NCI-H2227 treated with DMSO at 0.1 percent for 48 hours (cell line): ENCODE data around the gene NBEAL1.
A peak's percentile ranks its signal among the peaks of the same experiment; 100 is the strongest.
"Not testable (repeated sequence)": the region's sequence is repeated elsewhere in the genome, so short reads cannot be mapped to it uniquely, and the experiment has no call there.

Experiments used
- DNase-seq: peaks from one replicate; lab custom pipeline; 2025; lab: John Stamatoyannopoulos, UW

The NBEAL1 gene

GRCh38 chr2:203014456-203015199 is at the start of gene NBEAL1:
NBEAL1 (plus strand) TSS chr2:203014875; CDS start chr2:203016385, 1,510 bp downstream.
- DNase-seq, result peak; percentile 99

DNA sequence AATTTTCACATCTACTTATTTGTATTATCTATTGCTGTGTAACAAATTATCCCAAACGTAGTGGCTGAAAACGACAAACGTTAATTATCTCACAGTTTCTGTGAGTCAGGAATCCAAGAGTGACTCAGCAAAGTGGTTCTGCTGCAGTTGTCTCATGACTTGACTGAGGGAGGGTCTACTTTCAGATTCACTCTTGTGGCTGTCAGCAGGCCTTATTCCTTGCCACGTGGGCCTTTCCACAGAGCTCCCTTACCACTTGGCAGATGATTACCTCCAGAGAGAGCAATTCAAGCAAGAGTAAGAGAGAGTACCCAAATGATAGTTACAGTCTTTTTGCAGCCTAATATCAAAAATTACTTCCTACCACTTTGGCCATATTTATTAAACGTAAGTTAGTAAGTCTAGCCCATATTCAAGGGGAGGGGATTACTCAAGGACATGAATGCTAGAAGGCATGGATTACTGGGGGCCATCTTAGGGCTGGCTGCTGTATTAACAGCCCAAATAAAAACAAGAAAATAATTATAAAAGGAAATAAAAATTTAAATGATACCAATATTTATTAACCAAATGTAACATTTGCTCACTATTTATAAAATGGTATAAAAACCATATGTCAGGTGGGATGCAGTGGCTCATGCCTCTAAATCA is 48.7 kb upstream of the NBEAL1 start:
- DNase-seq, result peak; percentile 39

- DNase-seq, result not testable (repeated sequence)
These were observed 45.3 kb upstream of the NBEAL1 start for GRCh38 chr2:202969404-202969803.

DNA sequence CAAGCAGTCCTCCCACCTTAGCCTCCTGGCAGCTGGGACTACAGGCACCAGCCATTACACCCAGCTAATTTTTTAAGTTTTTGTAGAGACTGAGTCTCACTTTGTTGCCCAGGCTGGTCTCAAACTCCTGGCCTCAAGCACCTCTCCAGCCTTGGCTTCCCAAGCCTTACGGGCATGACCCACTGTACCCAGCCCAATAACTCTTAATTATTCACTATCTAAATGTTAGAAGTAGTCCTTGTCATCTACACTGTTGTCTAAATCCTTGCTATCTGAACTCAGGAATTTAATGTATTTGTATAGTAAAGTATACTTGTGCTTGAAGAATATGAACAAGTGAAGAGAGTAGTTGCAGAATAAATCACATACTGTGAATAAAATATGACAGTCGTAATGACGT is 37.9 kb upstream of the NBEAL1 start:
- DNase-seq, result no peak

DNA sequence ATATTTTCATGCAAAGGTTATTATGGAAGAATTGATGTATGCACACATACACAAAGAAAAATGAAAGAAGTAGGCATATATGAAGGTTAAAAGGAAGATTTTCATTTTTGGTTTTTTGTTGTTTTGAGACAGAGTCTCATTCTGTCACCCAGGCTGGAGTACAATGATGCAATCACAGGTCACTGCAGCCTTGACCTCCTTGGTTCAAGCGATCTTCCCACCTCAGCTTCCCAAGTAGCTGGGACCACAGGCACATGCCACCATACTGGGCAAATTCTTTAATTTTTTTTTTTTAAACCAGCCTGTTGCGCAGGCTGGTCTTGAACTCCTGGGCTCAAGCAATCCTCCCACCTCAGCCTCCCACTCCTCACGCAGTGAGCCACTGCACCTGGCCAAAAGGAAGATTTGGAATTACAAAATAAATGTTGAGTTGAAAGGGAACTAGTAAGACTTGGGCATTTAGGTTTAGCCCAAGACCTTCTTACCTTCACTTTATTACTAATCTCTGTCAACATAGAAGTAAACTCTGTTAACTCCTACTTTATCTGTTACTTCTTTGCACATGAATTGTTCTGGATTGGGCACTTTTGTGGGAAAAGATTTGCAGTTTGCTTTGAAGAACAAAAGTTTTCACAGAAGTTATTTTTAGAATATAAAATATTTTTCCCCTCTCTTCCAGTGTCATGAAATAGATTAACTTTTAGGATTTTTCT is 31.7 kb upstream of the NBEAL1 start:
- DNase-seq, result no peak

- no peak for DNase-seq
These were observed 24.9 kb upstream of the NBEAL1 start for GRCh38 chr2:202989749-202990148.

DNA sequence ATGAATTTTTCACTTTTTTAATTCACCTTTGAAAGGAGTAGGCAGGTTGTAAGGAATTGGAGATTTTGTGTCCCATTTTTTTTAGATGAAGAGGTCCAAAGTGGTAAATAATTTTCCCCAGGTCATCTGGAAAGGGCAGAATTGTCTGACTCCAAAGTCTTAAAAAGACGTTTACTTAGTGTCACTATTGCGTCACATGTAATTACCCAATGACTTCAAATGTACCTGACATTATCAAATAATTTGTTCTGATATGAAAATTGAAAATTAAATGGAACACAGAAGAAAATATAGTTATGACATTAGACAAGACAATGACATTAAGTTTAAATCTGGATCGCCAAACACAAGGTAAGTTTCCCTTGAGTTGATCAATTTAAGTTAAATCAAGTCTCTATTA is 24.2 kb upstream of the NBEAL1 start:
- no peak for DNase-seq

DNA sequence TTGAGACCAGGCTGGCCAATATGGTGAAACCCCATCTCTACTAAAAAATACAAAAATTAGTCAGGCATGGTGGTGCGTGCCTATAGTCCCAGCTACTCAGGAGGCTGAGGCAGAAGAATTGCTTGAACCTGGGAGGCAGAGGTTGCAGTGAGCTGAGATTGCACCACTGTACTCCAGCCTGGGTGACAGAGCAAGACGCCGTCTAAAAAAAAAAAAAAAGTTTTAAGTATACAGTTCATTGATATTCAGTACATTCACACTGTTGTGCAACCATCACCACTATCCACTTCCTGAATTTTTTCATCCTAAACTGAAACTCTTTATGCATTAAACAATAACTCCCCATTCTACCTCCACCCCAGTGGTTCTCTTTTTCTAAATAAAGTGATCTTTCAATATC is 17.6 kb upstream of the NBEAL1 start:
- DNase-seq, result not testable (repeated sequence)

GRCh38 chr2:203002054-203002821 is 12.4 kb upstream of the NBEAL1 start:
- no peak for DNase-seq

- no peak for DNase-seq
These were observed 11.0 kb upstream of the NBEAL1 start for GRCh38 chr2:203003716-203004115.

GRCh38 chr2:203016716-203017115 is 2.0 kb downstream of the NBEAL1 start:
- no peak for DNase-seq

DNA sequence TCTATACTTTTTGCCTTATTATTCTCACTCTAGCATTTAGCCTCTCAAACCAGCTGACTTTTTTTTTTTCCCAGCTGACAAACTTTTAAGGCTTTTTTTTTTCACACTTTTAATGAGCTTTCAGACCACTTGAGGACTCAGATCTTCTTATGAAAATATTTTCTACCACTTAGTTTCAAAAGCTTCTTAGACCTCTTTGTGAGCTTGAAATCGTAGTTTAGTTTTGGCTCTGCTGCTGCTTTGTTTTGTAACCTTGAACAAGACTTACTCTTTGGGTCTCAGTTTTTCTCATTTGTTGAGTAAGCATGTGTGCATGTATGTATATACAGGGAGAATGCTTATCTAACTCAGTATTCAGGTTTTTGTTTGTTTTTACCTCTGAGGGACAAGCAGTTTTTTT is 3.5 kb downstream of the NBEAL1 start:
- no peak for DNase-seq

DNA sequence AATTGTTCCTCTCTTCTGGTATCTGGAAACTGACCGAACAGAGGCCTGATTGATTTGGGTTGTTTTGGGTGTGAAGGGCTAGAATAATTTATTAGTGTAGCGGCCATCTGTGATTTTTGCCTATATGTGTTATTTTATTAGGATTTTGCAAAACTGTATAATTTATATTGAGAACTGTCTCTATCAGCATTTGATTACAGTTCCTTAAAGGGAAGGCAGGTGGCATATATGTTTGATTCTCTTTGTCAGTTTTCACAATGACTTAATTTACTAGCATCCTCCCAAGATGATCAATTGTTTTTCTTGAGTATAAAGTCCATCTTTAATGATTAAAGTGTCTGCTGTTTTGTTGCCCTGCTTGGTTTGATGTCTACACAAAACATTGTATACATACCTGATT is 4.5 kb downstream of the NBEAL1 start:
- DNase-seq, result no peak

DNA sequence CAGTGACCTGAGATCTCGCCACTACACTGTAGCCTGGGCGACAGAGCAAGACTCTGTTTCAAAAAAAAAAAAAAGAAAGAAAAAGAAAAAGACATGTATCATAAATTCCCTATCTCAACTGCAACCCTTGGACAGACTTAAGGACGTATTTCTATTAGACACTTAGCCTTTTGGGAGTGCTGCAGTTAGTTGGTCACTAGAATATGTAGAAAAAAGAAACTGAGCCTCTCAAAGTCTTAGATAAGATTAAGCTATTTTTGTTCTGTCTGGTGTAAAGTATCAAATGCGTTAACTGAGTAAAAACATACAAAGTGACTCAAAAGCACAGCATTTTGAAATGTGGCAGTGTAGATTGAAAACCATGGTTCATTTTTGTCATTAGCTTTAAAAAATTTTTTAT is 7.3 kb downstream of the NBEAL1 start:
- no peak for DNase-seq

DNA sequence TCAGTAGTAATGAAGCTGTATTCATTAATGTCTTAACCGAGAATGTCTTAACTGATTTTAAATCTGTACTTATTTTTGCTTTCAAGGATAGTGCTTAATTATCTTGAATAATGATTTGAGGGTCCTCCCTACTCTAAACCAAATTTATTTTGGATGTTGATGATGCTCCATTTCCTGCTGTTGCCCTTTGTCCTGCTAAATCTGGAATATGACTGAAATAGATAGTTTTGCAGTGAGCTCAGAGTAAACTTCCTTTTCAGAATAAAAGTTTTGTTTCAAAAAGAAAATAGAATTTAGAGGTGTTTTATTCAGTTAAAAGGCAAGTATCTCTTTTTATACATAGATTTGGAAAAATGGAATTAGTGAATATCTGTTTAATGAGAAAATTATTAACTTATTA is 8.1 kb downstream of the NBEAL1 start:
- no peak for DNase-seq

- no peak for DNase-seq
These were observed 10.9 kb downstream of the NBEAL1 start for GRCh38 chr2:203025592-203025991.

- no peak for DNase-seq
These were observed 15.9 kb downstream of the NBEAL1 start for GRCh38 chr2:203030545-203030944.

DNA sequence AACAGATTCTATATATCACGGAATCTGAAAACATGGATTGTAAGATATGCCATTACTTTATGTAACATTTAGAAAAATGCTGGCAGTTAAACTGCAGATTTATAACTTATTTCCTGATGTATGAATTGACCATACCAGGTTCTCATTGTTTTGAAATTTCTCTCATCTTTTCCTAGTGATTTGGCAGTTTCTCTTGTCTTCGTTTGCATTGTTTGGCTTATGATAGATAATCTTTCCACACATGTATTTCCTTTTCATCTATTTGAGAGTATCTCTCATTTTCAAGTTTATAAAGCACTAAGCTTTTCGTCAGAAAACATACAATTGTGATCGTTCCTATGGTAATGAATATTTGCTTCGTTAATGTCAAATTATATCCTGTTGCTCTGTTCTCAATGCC is 16.3 kb downstream of the NBEAL1 start:
- DNase-seq, result no peak

DNA sequence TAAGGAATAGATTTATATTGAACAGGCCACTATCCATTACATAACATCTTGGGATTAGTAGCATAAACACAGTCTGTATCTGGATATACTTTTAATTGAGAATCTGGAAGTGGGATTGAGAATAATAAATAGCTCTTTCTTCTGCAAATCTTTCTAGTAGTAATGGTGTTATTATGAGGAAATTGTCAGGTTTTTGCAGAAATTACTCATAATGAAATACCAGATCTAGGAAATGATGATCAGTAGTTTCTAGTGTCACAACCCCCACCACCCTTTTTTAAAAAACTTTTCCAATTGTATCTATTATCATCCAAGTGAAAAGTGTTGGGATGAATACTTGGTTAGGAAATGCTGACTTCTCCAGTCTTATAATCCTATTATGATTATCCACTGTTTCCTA is 18.7 kb downstream of the NBEAL1 start:
- no peak for DNase-seq

DNA sequence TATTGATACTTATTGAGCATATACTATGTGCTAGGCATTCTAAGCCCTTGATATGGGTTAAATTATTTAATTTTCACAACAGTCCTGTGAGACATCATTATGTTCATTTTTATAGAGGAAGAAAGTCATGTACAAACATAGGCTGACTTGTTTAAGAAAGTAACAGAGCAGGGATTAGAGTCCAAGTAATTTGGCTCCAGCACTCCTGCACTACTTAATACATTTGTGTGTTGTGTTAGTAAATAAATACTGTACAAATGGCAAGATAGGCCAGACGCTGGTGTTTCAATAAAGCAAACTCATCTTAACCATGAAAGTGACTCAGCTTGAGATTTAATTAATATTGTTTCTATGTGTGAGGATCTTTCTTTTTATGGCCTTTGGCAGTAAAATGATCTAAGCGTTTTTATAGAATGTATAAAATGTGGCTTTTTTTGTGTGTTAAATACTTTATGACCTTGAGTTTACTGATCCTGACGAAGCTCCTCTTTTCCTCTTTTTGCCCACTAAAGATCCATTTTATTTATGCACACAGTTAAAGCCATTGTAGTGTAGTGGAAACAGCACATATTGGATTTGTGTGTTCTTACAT is 21.3 kb downstream of the NBEAL1 start:
- DNase-seq, result no peak

GRCh38 chr2:203037026-203037425 is 22.4 kb downstream of the NBEAL1 start:
- DNase-seq, result no peak

GRCh38 chr2:203038586-203038985 is 23.9 kb downstream of the NBEAL1 start:
- DNase-seq, result no peak
